ENCODE results near the gene LTA4H. TPM values are rescaled to one million over a fixed set of nuclear protein-coding genes. Genes with fewer than 3 reads are reported as not detected.
A peak's percentile ranks its signal among the peaks of the same experiment; 100 is the strongest.

The LTA4H gene
- total and polyA plus RNA-seq, 12 donors, result 25.2 to 50.6 (median 39.1) TPM

GRCh38 chr12:96000858-96001257 lies 34.5 kb downstream of the LTA4H start:
- peaks cover 0 to 64% (median 34%) of the 10 kb centered on the region in 9 donors for H3K36me3 ChIP-seq
- ATAC-seq, result no peak
- WGBS, 2 donors, result 86 to 89% methylated on average over 5 of the region's 5 CpGs
- no peaks in the 10 kb centered on the region for H3K9me3 ChIP-seq
- no peak for DNase-seq
- intact Hi-C loops (cut with DNase I), result loop anchor here in 1 of 10 donors (5.0 kb wide), 1 partner anchor 419 kb away; no protein-coding TSS in a partner anchor
- no peak for TF ChIP-seq CTCF (IDR thresholded peaks at IDR 0.05)
- no peak overlapping the region for H3K27ac ChIP-seq
- H3K4me3 ChIP-seq, result no peak overlapping the region
- H3K4me1 ChIP-seq, result peaks cover 0 to 7% (median 0%) of the 10 kb centered on the region in 9 donors
- no peaks in the 10 kb centered on the region for H3K27me3 ChIP-seq

DNA sequence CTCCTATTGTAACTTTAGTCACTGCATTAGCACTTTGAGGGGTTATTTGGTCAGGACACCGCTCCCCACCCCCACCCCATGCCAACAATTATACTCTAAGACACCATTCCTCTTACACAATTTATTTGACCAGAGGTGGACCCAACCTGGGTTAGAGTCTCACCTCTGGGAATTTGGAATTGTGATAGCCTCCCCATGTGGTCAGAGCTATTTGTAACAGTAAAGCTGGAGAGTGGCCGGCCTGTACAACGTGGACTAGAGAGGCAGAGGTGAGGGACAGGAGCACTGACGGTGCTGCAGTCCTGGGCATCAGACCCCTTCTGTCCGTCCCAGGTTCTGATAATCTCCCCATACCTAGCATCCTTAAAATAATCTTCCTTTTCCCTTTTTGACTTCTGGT lies 35.9 kb downstream of the LTA4H start:
- 75 to 84% methylated on average over 5 of the region's 5 CpGs for WGBS, 2 donors
- Histone ChIP-seq H3K4me3 (no peak overlapping the region), H3K9me3 (no peaks in the 10 kb centered on the region), H3K27me3 (peaks cover 0 to under 1% (median 0%) of the 10 kb centered on the region in 7 donors), H3K27ac (no peak overlapping the region), H3K36me3 (peaks cover 0 to 50% (median 25%) of the 10 kb centered on the region in 9 donors), H3K4me1 (peaks cover 0 to 13% (median 0%) of the 10 kb centered on the region in 9 donors)
- intact Hi-C loops (cut with DNase I), result loop anchor here in 8 of 10 donors (2.0 to 10.0 kb wide), 9 partner anchors 81 to 417 kb away; no protein-coding TSS in a partner anchor
- no peak for ATAC-seq
- no peak for TF ChIP-seq CTCF (IDR thresholded peaks at IDR 0.05)
- no peak for DNase-seq

GRCh38 chr12:95998611-95999286 lies 36.6 kb downstream of the LTA4H start:
- no peak overlapping the region for H3K27ac ChIP-seq
- H3K9me3 ChIP-seq, result no peaks in the 10 kb centered on the region
- intact Hi-C loops (cut with DNase I), result loop anchor here in 8 of 10 donors (1.0 to 10.0 kb wide), 10 partner anchors 80 to 416 kb away; no protein-coding TSS in a partner anchor
- peak; percentile 27 to 83 (median 70) for TF ChIP-seq CTCF (IDR thresholded peaks at IDR 0.05)
- WGBS, 2 donors, result 21 to 23% methylated on average over 7 of the region's 7 CpGs
- peaks cover 0 to 13% (median 0%) of the 10 kb centered on the region in 9 donors for H3K4me1 ChIP-seq
- H3K27me3 ChIP-seq, result peaks cover 0 to 8% (median 0%) of the 10 kb centered on the region in 7 donors
- H3K4me3 ChIP-seq, result no peak overlapping the region
- DNase-seq (peak in 1 of 2 donors; percentile 28), ATAC-seq (peak; percentile 65 to 92 (median 81))
- H3K36me3 ChIP-seq, result peaks cover 0 to 43% (median 20%) of the 10 kb centered on the region in 9 donors

DNA sequence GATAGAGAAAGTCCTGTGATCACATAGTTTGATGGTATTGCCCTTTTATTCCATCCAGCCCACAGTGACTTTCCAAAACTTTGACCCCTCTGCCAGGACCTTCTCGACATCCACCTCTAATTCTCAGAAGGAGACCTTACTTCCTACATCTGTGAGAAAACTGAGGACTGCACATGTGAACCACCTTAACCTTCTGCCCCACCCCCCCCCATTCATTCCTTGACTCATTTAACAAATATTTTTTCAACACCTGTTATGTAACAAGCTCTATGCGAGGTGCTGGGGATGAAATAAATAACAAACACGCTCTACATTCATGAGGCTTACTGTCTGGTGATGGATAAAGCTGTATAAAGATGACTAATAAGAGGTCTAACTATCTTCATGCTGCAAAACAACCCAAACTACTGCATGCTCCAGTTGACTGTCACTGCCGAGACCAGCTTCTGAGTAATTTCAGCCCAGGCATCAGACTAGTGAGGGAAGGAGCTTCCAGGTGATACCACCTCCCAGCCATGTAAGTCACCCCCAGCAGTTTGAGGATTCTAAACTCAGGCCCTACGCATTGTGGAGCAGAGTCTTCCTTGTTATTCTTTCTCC lies 37.4 kb downstream of the LTA4H start:
- TF ChIP-seq CTCF (IDR thresholded peaks at IDR 0.05), result no peak
- no peak for DNase-seq
- no peak overlapping the region for H3K27ac ChIP-seq
- H3K36me3 ChIP-seq, result peaks cover 0 to 36% (median 15%) of the 10 kb centered on the region in 9 donors
- H3K27me3 ChIP-seq, result peaks cover 0 to 8% (median 0%) of the 10 kb centered on the region in 7 donors
- WGBS, 2 donors, result 90 to 94% methylated on average over 5 of the region's 5 CpGs
- no peaks in the 10 kb centered on the region for H3K9me3 ChIP-seq
- intact Hi-C loops (cut with DNase I), result loop anchor here in 8 of 10 donors (1.0 to 10.0 kb wide), 10 partner anchors 79 to 415 kb away; no protein-coding TSS in a partner anchor
- H3K4me1 ChIP-seq, result peaks cover 0 to 13% (median 0%) of the 10 kb centered on the region in 9 donors
- ATAC-seq, result no peak
- no peak overlapping the region for H3K4me3 ChIP-seq

Measured in heart right ventricle (tissue), 16 donors.